Bone marrow (tissue), 2 donors: Measurements from ENCODE around the gene RPAP3.
A peak's percentile ranks its signal among the peaks of the same experiment; 100 is the strongest.

ENCODE experiments used
- DNase-seq, 2 donors: peaks; one replicate each; lab custom pipeline; 2025; lab: John Stamatoyannopoulos, UW

The RPAP3 gene

GRCh38 chr12:47742253-47742825, 36.5 kb upstream of the RPAP3 start:
- peak in 1 of 2 donors; percentile 15 for DNase-seq

- peak; percentile 63 to 91 for DNase-seq
Observed at GRCh38 chr12:47741340-47741703, 35.5 kb upstream of the RPAP3 start.

- DNase-seq = no peak
Observed at GRCh38 chr12:47740606-47741339, 34.9 kb upstream of the RPAP3 start.

GRCh38 chr12:47739979-47740378, 34.1 kb upstream of the RPAP3 start:
- no peak for DNase-seq

GRCh38 chr12:47739297-47739696, 33.5 kb upstream of the RPAP3 start:
- DNase-seq = no peak

- DNase-seq = no peak
Observed at GRCh38 chr12:47737936-47738594, 32.2 kb upstream of the RPAP3 start.

- DNase-seq = no peak
Observed at GRCh38 chr12:47736877-47737676, 31.2 kb upstream of the RPAP3 start.

GRCh38 chr12:47736216-47736615, 30.4 kb upstream of the RPAP3 start:
- DNase-seq = no peak

- no peak for DNase-seq
Observed at GRCh38 chr12:47735649-47736048, 29.8 kb upstream of the RPAP3 start.

GRCh38 chr12:47734725-47735480, 29.1 kb upstream of the RPAP3 start:
- DNase-seq = no peak

- no peak for DNase-seq
Observed at GRCh38 chr12:47733142-47733541, 27.3 kb upstream of the RPAP3 start.

GRCh38 chr12:47732504-47732903, 26.7 kb upstream of the RPAP3 start:
- no peak for DNase-seq

GRCh38 chr12:47731723-47732122, 25.9 kb upstream of the RPAP3 start:
- DNase-seq = no peak

GRCh38 chr12:47730341-47730744, 24.5 kb upstream of the RPAP3 start:
- DNase-seq = no peak

GRCh38 chr12:47729233-47729632, 23.4 kb upstream of the RPAP3 start:
- no peak for DNase-seq

GRCh38 chr12:47725893-47726292, 20.1 kb upstream of the RPAP3 start:
- no peak for DNase-seq

- no peak for DNase-seq
Observed at GRCh38 chr12:47725091-47725772, 19.4 kb upstream of the RPAP3 start, which contains the start of gene ENDOU. Gene ENDOU, minus strand, starts transcription at chr12:47725490. Its CDS starts 77 bp downstream, at chr12:47725413.

- DNase-seq = no peak
Observed at GRCh38 chr12:47722941-47723631, 17.3 kb upstream of the RPAP3 start.

GRCh38 chr12:47722136-47722834, 16.5 kb upstream of the RPAP3 start:
- DNase-seq = no peak

GRCh38 chr12:47721431-47721973, 15.7 kb upstream of the RPAP3 start:
- no peak for DNase-seq
